A549 (cell line): ENCODE measurements around the gene NGF. TPM values are rescaled to one million over a fixed set of nuclear protein-coding genes. Genes with fewer than 3 reads are reported as not detected.

Experiments
- ATAC-seq, 2 experiments: fragments of 200-7000 bp in 1 of 2; fragments of >200 bp in 1 of 2; cut with Nextera tagmentation in 1 of 2; cut with Tn5 transposase in 1 of 2; 3 replicates each; pipeline versions ENCODE4 v1.8.0 to v1.9.1; 2018 to 2020; ENCODE audit warnings: mild to moderate bottlenecking in 1 of 2, moderate library complexity in 1 of 2
- CTCF ChIA-PET: fragments of 300-600 bp; sonication (Branson Sonifier 250); formaldehyde crosslinking; extraction: SDS; loops from one replicate; lab custom pipeline; 2021; ENCODE audit warnings: antibody characterized with exemption, inconsistent platforms; lab: Yijun Ruan, JAX
- POLR2A ChIA-PET: fragments of 350-600 bp; formaldehyde crosslinking; extraction: SDS; loops from one replicate; lab custom pipeline; 2021; ENCODE audit warnings: antibody characterized with exemption, inconsistent platforms; lab: Yijun Ruan, JAX
- DNase-seq, 2 experiments: peaks; one replicate each; pipeline versions ENCODE4 v3.0.0 to v3.0.0-alpha.2; 2011 to 2016; ENCODE audit warnings: low read depth in 1 of 2, low spot score in 1 of 2
- FAIRE-seq: peaks from 2 replicates; lab custom pipeline; 2011; peaks lifted over from hg19 to GRCh38; lab: Jason Lieb, UNC
- H3K27ac ChIP-seq, 2 experiments: fragments of >200 bp; sonication (Bioruptor Twin); formaldehyde crosslinking; 3 replicates each; pipeline ENCODE4 v1.5.1; 2016 to 2017
- H3K4me1 ChIP-seq: fragments of >200 bp; sonication (Bioruptor Twin); formaldehyde crosslinking; 3 replicates; pipeline ENCODE4 v1.6.1; 2016
- H3K4me2 ChIP-seq: fragments of >200 bp; sonication (Bioruptor Twin); formaldehyde crosslinking; 3 replicates; pipeline ENCODE4 v1.6.1; 2016
- H3K4me3 ChIP-seq: fragments of >200 bp; sonication (Bioruptor Twin); formaldehyde crosslinking; 3 replicates; pipeline ENCODE4 v1.5.1; 2016
- H3K9me3 ChIP-seq: fragments of >200 bp; sonication (Bioruptor Twin); formaldehyde crosslinking; 3 replicates; pipeline ENCODE4 v1.6.1; 2016
- ATOH8 ChIP-seq: fragments of 250-450 bp; sonication (Bioruptor Pico); IDR thresholded peaks from 2 replicates; pipeline ENCODE4 v1.5.0; 2020; ENCODE audit warnings: low read depth, mild to moderate bottlenecking, moderate library complexity
- CBX2 ChIP-seq: fragments of 200-600 bp; sonication (generic); IDR thresholded peaks from 2 replicates; pipeline ENCODE4 v1.6.1; 2016; ENCODE audit warnings: low read depth, mild to moderate bottlenecking, borderline replicate concordance
- CHD4 ChIP-seq: fragments of 200-600 bp; sonication (generic); IDR thresholded peaks from 2 replicates; pipeline ENCODE4 v1.6.1; 2016; ENCODE audit warnings: antibody characterized with exemption, mild to moderate bottlenecking, borderline replicate concordance
- CTCF ChIP-seq: fragments of >200 bp; sonication (Bioruptor Twin); formaldehyde crosslinking; IDR thresholded peaks from 3 replicates; pipeline ENCODE4 v1.5.1; 2016
- EHF ChIP-seq: fragments of 250-450 bp; sonication (Bioruptor Pico); IDR thresholded peaks from 2 replicates; pipeline ENCODE4 v1.5.0; 2020; ENCODE audit warnings: mild to moderate bottlenecking
- EP300 ChIP-seq, 2 experiments: fragments of >200 bp; sonication (Bioruptor Twin); formaldehyde crosslinking; IDR thresholded peaks; 2 replicates in 1 of 2; 3 replicates in 1 of 2; pipeline ENCODE4 v1.6.1; 2016 to 2017
- HDAC2 ChIP-seq: fragments of 200-600 bp; sonication (generic); IDR thresholded peaks from 2 replicates; pipeline ENCODE4 v1.6.1; 2016
- HEYL ChIP-seq: fragments of 250-450 bp; sonication (Bioruptor Pico); IDR thresholded peaks from 2 replicates; pipeline ENCODE4 v1.8.0; 2021; ENCODE audit warnings: mild to moderate bottlenecking, moderate library complexity
- HMGXB4 ChIP-seq: fragments of 250-450 bp; sonication (Bioruptor Pico); IDR thresholded peaks from 2 replicates; pipeline ENCODE4 v1.5.0; 2021; ENCODE audit warnings: mild to moderate bottlenecking, moderate library complexity, borderline replicate concordance
- HOXB5 ChIP-seq: fragments of 250-450 bp; sonication (Bioruptor Pico); IDR thresholded peaks from 2 replicates; pipeline ENCODE4 v1.5.0; 2020; ENCODE audit warnings: mild to moderate bottlenecking, moderate library complexity
- JUN ChIP-seq, 2 experiments: fragments of >200 bp; sonication (Bioruptor Twin); formaldehyde crosslinking; IDR thresholded peaks; 2 replicates in 1 of 2; 3 replicates in 1 of 2; pipeline ENCODE4 v1.6.1; 2016 to 2017
- KDM5A ChIP-seq: fragments of 200-600 bp; sonication (generic); IDR thresholded peaks from 2 replicates; pipeline ENCODE4 v1.6.1; 2016; ENCODE audit warnings: antibody characterized with exemption, mild to moderate bottlenecking
- MAFK ChIP-seq: fragments of 450-650 bp; IDR thresholded peaks from 2 replicates; pipeline ENCODE4 v1.6.1; 2014; ENCODE audit not compliant: partially characterized antibody
- MAZ ChIP-seq: fragments of 150-350 bp; IDR thresholded peaks from 2 replicates; pipeline ENCODE4 v1.6.1; 2014; ENCODE audit warnings: antibody characterized with exemption, low read depth, low read length, borderline replicate concordance
- PBX3 ChIP-seq: IDR thresholded peaks from 2 replicates; pipeline ENCODE4 v1.6.1; 2012
- PHF8 ChIP-seq: fragments of 200-600 bp; sonication (generic); IDR thresholded peaks from 2 replicates; pipeline ENCODE4 v1.6.1; 2016; ENCODE audit warnings: low read depth, mild to moderate bottlenecking, antibody characterized with exemption, moderate library complexity, borderline replicate concordance
- POLR2AphosphoS2 ChIP-seq: conservative IDR thresholded peaks from 2 replicates; pipeline ENCODE4 v1.6.1; 2012; ENCODE audit warnings: low read length, improper control_type of control experiment, inconsistent platforms
- RAD21 ChIP-seq, 2 experiments: fragments of >200 bp in 1 of 2; sonication (Bioruptor Twin) in 1 of 2; formaldehyde crosslinking in 1 of 2; IDR thresholded peaks in 1 of 2; conservative IDR thresholded peaks in 1 of 2; 2 replicates in 1 of 2; 3 replicates in 1 of 2; pipeline ENCODE4 v1.6.1; 2012 to 2018; ENCODE audit warnings: inconsistent platforms in 1 of 2
- SREBF2 ChIP-seq: fragments of 450-650 bp; IDR thresholded peaks from 2 replicates; pipeline ENCODE4 v1.6.1; 2014; ENCODE audit warnings: mild to moderate bottlenecking, moderate library complexity
- TFCP2L1 ChIP-seq: fragments of 250-450 bp; sonication (Bioruptor Pico); IDR thresholded peaks from 2 replicates; pipeline ENCODE4 v1.5.0; 2021; ENCODE audit warnings: mild to moderate bottlenecking
- ZC3H11A ChIP-seq: fragments of 450-650 bp; IDR thresholded peaks from 2 replicates; pipeline ENCODE4 v1.6.1; 2014; ENCODE audit warnings: antibody characterized with exemption, mild to moderate bottlenecking
- WGBS: methylation state at CpG from one replicate; pipeline ENCODE4 v1.1.6; 2017; ENCODE audit errors: missing lambda C conversion rate; 5-methylcytosine and 5-hydroxymethylcytosine counted together
- polyA plus RNA-seq, 4 experiments: library from polyadenylated mRNA; depleted of rRNA in 3 of 4; stranded (reverse); fragments of >200 nt; fragmentation: RNase III in 1 of 4; extraction: RNeasy Plus Mini Kit Qiagen cat#74134 plus additional on column Dnase treatment in 1 of 4; gene quantifications; 2 replicates in 3 of 4; 3 replicates in 1 of 4; pipeline ENCODE4 v1.2.3, GENCODE V29; 2011 to 2017
- TF ChIP-seq, protein P1 (sequence below): IDR thresholded peaks from 2 replicates; pipeline ENCODE4 v1.6.1; 2012; ENCODE audit warnings: low read depth, borderline replicate concordance

Gene NGF
- polyA plus RNA-seq, 2 of the 4 experiments (the other 2 are of a cell fraction) = 0.71 to 1.6 TPM

- peaks cover 9% of the 10 kb centered on the region; the same call in 1 of the 3 replicates for H3K9me3 ChIP-seq
- TF ChIP-seq CTCF (0 out of 3 replicates have a peak, but pooled peaks have one; percentile 10), MAZ (no peak), RAD21 (conservative IDR thresholded peaks at IDR 0.05 in 1 of 2, IDR thresholded peaks at IDR 0.05 in 1 of 2) (peak in 1 of 2 experiments; percentile 31; a peak in 1 of 5 replicates)
- POLR2A ChIA-PET = no interaction called here
- no peak overlapping the region for H3K4me3 ChIP-seq
- CTCF ChIA-PET = interaction anchor here (1.3 kb wide), 1 partner anchor 23 kb away, joined by 4 read pairs; no protein-coding TSS in a partner anchor
- no peak for FAIRE-seq
- H3K27ac ChIP-seq = no peak overlapping the region
- ATAC-seq = no peak
- H3K4me2 ChIP-seq = no peak overlapping the region
- no peaks in the 10 kb centered on the region for H3K4me1 ChIP-seq
- peak in 1 of 2 experiments; percentile 5 for DNase-seq
Measured at GRCh38 chr1:115275216-115275615, 62.8 kb downstream of the NGF start.

DNA sequence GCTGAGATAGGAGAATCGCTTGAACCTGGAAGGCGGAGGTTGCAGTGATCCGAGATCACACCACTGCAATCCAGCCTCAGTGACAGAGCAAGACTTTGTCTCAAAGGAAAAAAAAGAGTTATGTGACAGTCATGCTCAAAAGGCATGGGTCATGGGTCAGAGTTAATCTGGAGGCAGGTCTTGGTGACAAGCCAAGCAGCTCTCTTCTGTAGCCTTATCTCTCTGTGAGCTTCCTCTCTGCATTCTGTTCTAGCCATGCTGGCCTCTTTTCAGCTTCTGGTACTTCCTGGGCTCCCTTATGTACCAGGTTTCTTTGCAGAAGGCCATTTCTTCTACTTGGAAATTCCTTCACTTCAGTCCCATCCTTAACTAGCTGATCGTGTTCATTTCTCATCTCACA is 63.6 kb downstream of the NGF start:
- WGBS = 94% methylated on average over 4 of the region's 4 CpGs
- POLR2A ChIA-PET = no interaction called here
- no peak for ATAC-seq
- peaks cover 9% of the 10 kb centered on the region; the same call in 1 of the 3 replicates for H3K9me3 ChIP-seq
- no peaks in the 10 kb centered on the region for H3K4me1 ChIP-seq
- no peak overlapping the region for H3K4me3 ChIP-seq
- H3K27ac ChIP-seq = no peak overlapping the region
- CTCF ChIA-PET = interaction anchor here (1.3 kb wide), 1 partner anchor 24 kb away, joined by 4 read pairs; no protein-coding TSS in a partner anchor
- TF ChIP-seq MAZ (no peak), MAFK (no peak), TFCP2L1 (CRISPR knock-in tag) (no peak)
- FAIRE-seq = no peak
- no peak for DNase-seq
- H3K4me2 ChIP-seq = no peak overlapping the region

DNA sequence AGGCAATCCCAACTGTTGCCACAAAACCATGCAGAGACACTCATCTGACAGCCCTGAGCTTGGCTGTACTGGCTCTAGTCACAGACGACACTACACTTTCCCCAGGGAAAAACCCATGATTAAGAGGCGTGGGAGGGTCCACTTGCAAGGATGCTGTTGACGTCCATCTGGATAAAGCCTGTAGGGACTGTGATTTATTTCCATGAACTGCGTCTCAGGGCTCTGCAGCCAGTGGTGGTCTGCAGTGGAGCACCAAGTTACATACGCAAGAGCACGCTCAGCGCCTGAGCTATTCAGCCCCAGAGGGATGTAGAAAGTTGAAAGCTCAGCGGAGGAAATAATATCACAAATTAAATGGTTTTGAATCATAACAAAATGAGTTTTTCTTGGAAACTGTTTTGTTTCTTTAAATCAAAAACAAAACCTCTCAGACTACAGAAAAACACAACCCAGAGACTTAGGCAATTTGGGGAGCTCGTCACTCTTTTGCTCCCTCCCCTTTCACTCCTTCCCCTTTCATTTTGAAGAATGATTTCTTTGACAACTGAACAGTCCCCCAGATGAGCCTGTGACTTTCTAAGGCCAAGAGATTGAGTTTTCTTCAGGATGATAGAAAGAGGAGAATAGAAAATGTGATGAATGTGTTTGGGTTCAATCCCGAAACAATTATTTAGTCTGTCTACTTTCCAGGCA is 71.2 kb downstream of the NGF start:
- FAIRE-seq = no peak
- WGBS = 72% methylated on average over 10 of the region's 10 CpGs

DNA sequence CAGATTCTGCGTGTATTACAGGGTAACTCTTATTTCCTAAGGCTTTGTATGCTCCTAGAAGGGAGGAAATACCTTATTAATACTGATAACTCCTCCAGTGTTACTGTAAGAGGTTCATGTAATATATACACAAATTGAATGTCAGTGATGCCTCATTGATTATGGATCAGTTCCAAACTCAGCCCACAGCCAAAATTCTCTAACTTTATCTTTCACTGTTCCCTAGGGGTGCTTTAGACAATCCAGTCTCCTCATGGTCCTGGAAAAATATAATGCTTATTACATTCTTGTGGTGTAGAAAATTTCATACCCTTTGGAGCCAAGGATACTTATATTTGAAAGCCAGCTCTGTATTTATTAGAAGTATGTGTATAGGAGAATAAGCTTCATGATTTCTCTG is 73.0 kb downstream of the NGF start:
- ATAC-seq (no peak), FAIRE-seq (no peak), DNase-seq (no peak)
- POLR2A ChIA-PET = no interaction called here
- Histone ChIP-seq H3K4me2 (no peak overlapping the region), H3K4me1 (no peaks in the 10 kb centered on the region), H3K27ac (no peak overlapping the region), H3K4me3 (no peak overlapping the region), H3K9me3 (no peaks in the 10 kb centered on the region)
- WGBS = 19% methylated on average over 1 of the region's 1 CpG
- CTCF ChIA-PET = no interaction called here
- TF ChIP-seq KDM5A = no peak
- no peak for TF ChIP-seq ATOH8 (CRISPR knock-in tag)
- no peak for TF ChIP-seq ZC3H11A
- no peak for TF ChIP-seq HMGXB4 (CRISPR knock-in tag)
- no peak for TF ChIP-seq CBX2
- no peak for TF ChIP-seq EP300 (IDR thresholded peaks at IDR 0.05)
- TF ChIP-seq HDAC2 = no peak
- no peak for TF ChIP-seq EHF (CRISPR knock-in tag)
- TF ChIP-seq CHD4 = no peak
- TF ChIP-seq HOXB5 (CRISPR knock-in tag) = no peak
- TF ChIP-seq HEYL (CRISPR knock-in tag) = no peak
- no peak for TF ChIP-seq PHF8
- TF ChIP-seq JUN (IDR thresholded peaks at IDR 0.05) = no peak

More for the DNA sequence above, 71.2 kb downstream of the NGF start:
- ChIA-PET CTCF (no interaction called here), POLR2A (no interaction called here)
- Histone ChIP-seq H3K4me3 (no peak overlapping the region), H3K9me3 (no peaks in the 10 kb centered on the region), H3K27ac (no peak overlapping the region), H3K4me1 (no peaks in the 10 kb centered on the region), H3K4me2 (no peak overlapping the region)
- no peak for TF ChIP-seq POLR2AphosphoS2
- TF ChIP-seq TFCP2L1 (CRISPR knock-in tag) = no peak
- TF ChIP-seq SREBF2 = no peak
- no peak for TF ChIP-seq PBX3
- no peak for TF ChIP-seq HEYL (CRISPR knock-in tag)
- TF ChIP-seq CHD4 = no peak
- TF ChIP-seq, protein P1, sequence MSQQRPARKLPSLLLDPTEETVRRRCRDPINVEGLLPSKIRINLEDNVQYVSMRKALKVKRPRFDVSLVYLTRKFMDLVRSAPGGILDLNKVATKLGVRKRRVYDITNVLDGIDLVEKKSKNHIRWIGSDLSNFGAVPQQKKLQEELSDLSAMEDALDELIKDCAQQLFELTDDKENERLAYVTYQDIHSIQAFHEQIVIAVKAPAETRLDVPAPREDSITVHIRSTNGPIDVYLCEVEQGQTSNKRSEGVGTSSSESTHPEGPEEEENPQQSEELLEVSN = no peak
- no peak for DNase-seq
- ATAC-seq = no peak
